ENCODE results near the gene ZNF888. TPM values are rescaled to one million over a fixed set of nuclear protein-coding genes. Genes with fewer than 3 reads are reported as not detected.
A peak's percentile ranks its signal among the peaks of the same experiment; 100 is the strongest.

ZNF888 gene
- total and polyA plus RNA-seq, 9 of the 15 experiments (the other 6 are each of a cell fraction or from before 2014, with no cell fraction given): 1.6 to 13.3 (median 9.9) TPM

DNA sequence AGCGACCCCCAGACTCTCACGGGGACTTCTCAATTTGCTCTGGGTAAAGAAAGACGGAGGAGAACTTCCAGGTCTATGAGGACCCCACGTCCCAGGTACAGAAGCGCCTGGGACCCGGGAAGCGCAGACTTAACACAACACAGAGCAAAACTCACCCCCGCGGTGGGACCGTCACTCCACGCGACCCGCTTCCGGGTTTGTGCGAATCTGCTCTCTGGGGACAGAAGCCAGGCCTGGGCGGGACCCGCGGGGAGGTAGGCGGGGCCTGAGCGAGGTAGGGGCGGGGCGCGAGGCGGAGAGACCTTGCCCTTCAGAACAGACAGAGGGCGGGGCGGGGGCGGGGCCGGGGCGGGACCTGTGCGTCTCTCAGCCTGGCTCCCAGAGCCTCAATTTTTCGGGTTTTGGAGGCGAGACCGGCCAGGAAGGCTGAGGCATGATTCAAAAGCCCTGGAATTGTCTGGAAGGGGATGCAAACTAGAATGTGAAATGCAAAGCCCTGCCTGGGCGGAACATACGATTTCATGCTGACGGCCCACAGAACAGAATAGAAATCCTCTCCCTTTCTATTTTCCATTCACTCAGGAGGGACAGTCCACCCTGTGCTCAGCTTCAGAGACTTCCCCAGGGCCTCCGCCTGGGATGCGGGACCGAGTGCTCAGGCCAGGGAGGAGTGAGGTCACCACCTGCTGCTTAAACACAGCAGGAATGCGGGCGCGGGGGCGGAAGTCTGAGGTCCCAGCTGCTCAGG is 19.3 kb upstream of the ZNF888 start (continued):
- TF ChIP-seq CTCFL (IDR thresholded peaks at IDR 0.05; ENCODE audit: borderline replicate concordance, insufficient read depth, low read depth, low read length, poor library complexity, severe bottlenecking) (no peak), ZBTB11 (CRISPR knock-in tag; IDR thresholded peaks at IDR 0.05) (no peak), ZNF184 (CRISPR knock-in tag; IDR thresholded peaks at IDR 0.05) (no peak), HNRNPK (IDR thresholded peaks at IDR 0.05; ENCODE audit: low read depth, low read length, poor library complexity, severe bottlenecking) (no peak), NFE2 (IDR thresholded peaks at IDR 0.05; ENCODE audit: low read depth) (no peak), SNAPC5 (CRISPR knock-in tag; IDR thresholded peaks at IDR 0.05) (no peak), SP1 (CRISPR knock-in tag; IDR thresholded peaks at IDR 0.05) (0 out of 2 replicates have a peak, but pooled peaks have one; percentile 8), ZNF263 (CRISPR knock-in tag; IDR thresholded peaks at IDR 0.05; ENCODE audit: borderline replicate concordance) (peak; percentile 95), EP400 (IDR thresholded peaks at IDR 0.05) (peak; percentile 75), MBD2 (IDR thresholded peaks at IDR 0.05; ENCODE audit: borderline replicate concordance, low read depth) (peak; percentile 73; the same call in 1 of the 2 replicates), ESRRB (CRISPR knock-in tag; IDR thresholded peaks at IDR 0.05; ENCODE audit: borderline replicate concordance) (no peak)
- TF ChIP-seq, protein P1, sequence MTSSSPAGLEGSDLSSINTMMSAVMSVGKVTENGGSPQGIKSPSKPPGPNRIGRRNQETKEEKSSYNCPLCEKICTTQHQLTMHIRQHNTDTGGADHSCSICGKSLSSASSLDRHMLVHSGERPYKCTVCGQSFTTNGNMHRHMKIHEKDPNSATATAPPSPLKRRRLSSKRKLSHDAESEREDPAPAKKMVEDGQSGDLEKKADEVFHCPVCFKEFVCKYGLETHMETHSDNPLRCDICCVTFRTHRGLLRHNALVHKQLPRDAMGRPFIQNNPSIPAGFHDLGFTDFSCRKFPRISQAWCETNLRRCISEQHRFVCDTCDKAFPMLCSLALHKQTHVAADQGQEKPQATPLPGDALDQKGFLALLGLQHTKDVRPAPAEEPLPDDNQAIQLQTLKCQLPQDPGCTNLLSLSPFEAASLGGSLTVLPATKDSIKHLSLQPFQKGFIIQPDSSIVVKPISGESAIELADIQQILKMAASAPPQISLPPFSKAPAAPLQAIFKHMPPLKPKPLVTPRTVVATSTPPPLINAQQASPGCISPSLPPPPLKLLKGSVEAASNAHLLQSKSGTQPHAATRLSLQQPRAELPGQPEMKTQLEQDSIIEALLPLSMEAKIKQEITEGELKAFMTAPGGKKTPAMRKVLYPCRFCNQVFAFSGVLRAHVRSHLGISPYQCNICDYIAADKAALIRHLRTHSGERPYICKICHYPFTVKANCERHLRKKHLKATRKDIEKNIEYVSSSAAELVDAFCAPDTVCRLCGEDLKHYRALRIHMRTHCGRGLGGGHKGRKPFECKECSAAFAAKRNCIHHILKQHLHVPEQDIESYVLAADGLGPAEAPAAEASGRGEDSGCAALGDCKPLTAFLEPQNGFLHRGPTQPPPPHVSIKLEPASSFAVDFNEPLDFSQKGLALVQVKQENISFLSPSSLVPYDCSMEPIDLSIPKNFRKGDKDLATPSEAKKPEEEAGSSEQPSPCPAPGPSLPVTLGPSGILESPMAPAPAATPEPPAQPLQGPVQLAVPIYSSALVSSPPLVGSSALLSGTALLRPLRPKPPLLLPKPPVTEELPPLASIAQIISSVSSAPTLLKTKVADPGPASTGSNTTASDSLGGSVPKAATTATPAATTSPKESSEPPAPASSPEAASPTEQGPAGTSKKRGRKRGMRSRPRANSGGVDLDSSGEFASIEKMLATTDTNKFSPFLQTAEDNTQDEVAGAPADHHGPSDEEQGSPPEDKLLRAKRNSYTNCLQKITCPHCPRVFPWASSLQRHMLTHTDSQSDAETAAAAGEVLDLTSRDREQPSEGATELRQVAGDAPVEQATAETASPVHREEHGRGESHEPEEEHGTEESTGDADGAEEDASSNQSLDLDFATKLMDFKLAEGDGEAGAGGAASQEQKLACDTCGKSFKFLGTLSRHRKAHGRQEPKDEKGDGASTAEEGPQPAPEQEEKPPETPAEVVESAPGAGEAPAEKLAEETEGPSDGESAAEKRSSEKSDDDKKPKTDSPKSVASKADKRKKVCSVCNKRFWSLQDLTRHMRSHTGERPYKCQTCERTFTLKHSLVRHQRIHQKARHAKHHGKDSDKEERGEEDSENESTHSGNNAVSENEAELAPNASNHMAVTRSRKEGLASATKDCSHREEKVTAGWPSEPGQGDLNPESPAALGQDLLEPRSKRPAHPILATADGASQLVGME (CRISPR knock-in tag; IDR thresholded peaks at IDR 0.05): no peak
